GM12878 (cell line): Measurements from ENCODE around the gene CAMK2G. TPM values are rescaled to one million over a fixed set of nuclear protein-coding genes. Genes with fewer than 3 reads are reported as not detected.

Experiments
- ATAC-seq: fragments of 200-7000 bp; cut with Tn5 transposase; 3 replicates; pipeline ENCODE4 v1.9.1; 2020; ENCODE audit warnings: mild to moderate bottlenecking, moderate library complexity
- BruUV-seq: library from RNA; stranded (reverse); fragments of 400-500 nt; replicated peaks from 2 replicates; lab custom pipeline; 2021; lab: Mats Ljungman, UMichigan
- CTCF ChIA-PET: fragments of 300-600 bp; sonication (Branson Sonifier 250); formaldehyde crosslinking; extraction: SDS; loops from one replicate; lab custom pipeline; 2021; ENCODE audit warnings: inconsistent platforms; lab: Yijun Ruan, JAX
- POLR2A ChIA-PET: fragments of 350-600 bp; formaldehyde crosslinking; extraction: SDS; loops from one replicate; lab custom pipeline; 2021; ENCODE audit warnings: inconsistent platforms; lab: Charles Lee
- RAD21 ChIA-PET: fragments of 300-600 bp; sonication (Branson Sonifier 250); formaldehyde crosslinking; loops from one replicate; lab custom pipeline; 2023; ENCODE audit warnings: antibody characterized with exemption; ENCODE audit not compliant: unreplicated experiment; lab: Charles Lee
- SMC1A ChIA-PET: fragments of 300-600 bp; sonication (Branson Sonifier 250); formaldehyde crosslinking; loops from one replicate; lab custom pipeline; 2023; ENCODE audit not compliant: unreplicated experiment, uncharacterized antibody; lab: Charles Lee
- DNase-seq: peaks from one replicate; pipeline ENCODE4 v3.0.0-alpha.2; 2011; ENCODE audit warnings: low read depth, low spot score
- FAIRE-seq: peaks from 3 replicates; lab custom pipeline; 2011; peaks lifted over from hg19 to GRCh38; lab: Jason Lieb, UNC
- H2AFZ ChIP-seq: 2 replicates; pipeline ENCODE4 v1.6.0; 2011; ENCODE audit warnings: low read depth, low read length, control low read depth; ENCODE audit not compliant: control insufficient read depth
- H3K27ac ChIP-seq: 2 replicates; pipeline ENCODE4 v1.5.1; 2011; ENCODE audit warnings: control low read depth; ENCODE audit not compliant: control insufficient read depth, insufficient read depth
- H3K27me3 ChIP-seq, 2 experiments: replicated peaks in 1 of 2; 2 replicates each; pipeline versions ENCODE4 v1.6.0 to v1.6.1; 2011; ENCODE audit warnings: low read length in 1 of 2; ENCODE audit not compliant: control insufficient read depth in 2 of 2, insufficient read depth in 2 of 2
- H3K36me3 ChIP-seq, 2 experiments: 2 replicates each; pipeline ENCODE4 v1.5.1; 2011; ENCODE audit warnings: low read length in 1 of 2; ENCODE audit not compliant: control insufficient read depth in 2 of 2, insufficient read depth in 2 of 2
- H3K4me1 ChIP-seq: 2 replicates; pipeline ENCODE4 v1.6.1; 2011; ENCODE audit warnings: mild to moderate bottlenecking, low read length, moderate library complexity, mixed read lengths; ENCODE audit not compliant: control insufficient read depth, insufficient read depth
- H3K4me2 ChIP-seq: 2 replicates; pipeline ENCODE4 v1.6.0; 2011; ENCODE audit warnings: control low read depth; ENCODE audit not compliant: control insufficient read depth, insufficient read depth
- H3K4me3 ChIP-seq: fragments of 200-600 bp; sonication (generic); 2 replicates; pipeline ENCODE4 v1.5.1; 2016
- H3K79me2 ChIP-seq: 2 replicates; pipeline ENCODE4 v1.6.0; 2011; ENCODE audit warnings: low read length; ENCODE audit not compliant: control insufficient read depth, insufficient read depth
- H3K9ac ChIP-seq: 2 replicates; pipeline ENCODE4 v1.8.0; 2011; ENCODE audit warnings: low read length, control low read depth, mixed read lengths; ENCODE audit not compliant: control insufficient read depth, insufficient read depth
- H3K9me3 ChIP-seq: replicated peaks from 3 replicates; pipeline ENCODE4 v1.5.1; 2011; ENCODE audit warnings: mild to moderate bottlenecking, low read length; ENCODE audit not compliant: control insufficient read depth, insufficient read depth
- H4K20me1 ChIP-seq: 2 replicates; pipeline ENCODE4 v1.6.0; 2011; ENCODE audit not compliant: control insufficient read depth, insufficient read depth
- ATF3 ChIP-seq: IDR thresholded peaks from 2 replicates; pipeline ENCODE4 v1.6.1; 2011; ENCODE audit warnings: low read depth, mild to moderate bottlenecking, low read length, moderate library complexity, borderline replicate concordance; ENCODE audit errors: extremely low read depth
- BHLHE40 ChIP-seq, 2 experiments: fragments of 450-650 bp in 1 of 2; IDR thresholded peaks; 2 replicates each; pipeline ENCODE4 v1.6.1; 2011 to 2017; ENCODE audit warnings: low read depth in 2 of 2, borderline replicate concordance in 1 of 2, improper control_type of control experiment in 1 of 2, low read length in 1 of 2, mild to moderate bottlenecking in 1 of 2
- ELK1 ChIP-seq: IDR thresholded peaks from 2 replicates; pipeline ENCODE4 v1.6.1; 2012; ENCODE audit warnings: low read depth, low read length, improper control_type of control experiment
- EZH2 ChIP-seq: IDR thresholded peaks from 2 replicates; pipeline ENCODE4 v1.6.1; 2012; ENCODE audit warnings: low read depth, mild to moderate bottlenecking, control low read depth, inconsistent platforms, low read length, borderline replicate concordance; ENCODE audit not compliant: control insufficient read depth
- FOXM1 ChIP-seq: IDR thresholded peaks from 2 replicates; pipeline ENCODE4 v1.6.1; 2012; ENCODE audit warnings: low read depth, mild to moderate bottlenecking, inconsistent platforms, low read length, moderate library complexity
- GABPA ChIP-seq: IDR thresholded peaks from 2 replicates; pipeline ENCODE4 v1.6.1; 2014; ENCODE audit warnings: antibody characterized with exemption, low read depth, mild to moderate bottlenecking, inconsistent platforms
- IKZF2 ChIP-seq, 2 experiments: fragments of 450-650 bp; IDR thresholded peaks; 2 replicates each; pipeline ENCODE4 v1.6.1; 2017; ENCODE audit warnings: mild to moderate bottlenecking in 2 of 2, moderate library complexity in 2 of 2
- MTA2 ChIP-seq: fragments of 450-650 bp; IDR thresholded peaks from 2 replicates; pipeline ENCODE4 v1.6.1; 2016; ENCODE audit warnings: low read depth, mild to moderate bottlenecking, moderate library complexity
- MXI1 ChIP-seq: fragments of 150-350 bp; IDR thresholded peaks from 2 replicates; pipeline ENCODE4 v1.6.1; 2011; ENCODE audit warnings: low read depth, mild to moderate bottlenecking, inconsistent platforms, low read length, improper control_type of control experiment
- PAX5 ChIP-seq: IDR thresholded peaks from 2 replicates; pipeline ENCODE4 v1.6.1; 2011; ENCODE audit warnings: low read depth, low read length, borderline replicate concordance
- RAD21 ChIP-seq: IDR thresholded peaks from 2 replicates; pipeline ENCODE4 v1.6.1; 2011; ENCODE audit warnings: mild to moderate bottlenecking, low read depth, low read length, moderate library complexity; ENCODE audit not compliant: insufficient read depth
- RCOR1 ChIP-seq: conservative IDR thresholded peaks from 2 replicates; pipeline ENCODE4 v1.6.1; 2012; ENCODE audit warnings: low read depth, low read length, improper control_type of control experiment
- RFX5 ChIP-seq: IDR thresholded peaks from 2 replicates; pipeline ENCODE4 v1.6.1; 2011; ENCODE audit warnings: low read depth, low read length, improper control_type of control experiment
- STAT1 ChIP-seq: fragments of 450-650 bp; conservative IDR thresholded peaks from 2 replicates; pipeline ENCODE4 v1.6.1; 2014; ENCODE audit warnings: antibody characterized with exemption, mild to moderate bottlenecking
- ZBED1 ChIP-seq: IDR thresholded peaks from 2 replicates; pipeline ENCODE4 v1.6.1; 2016; ENCODE audit warnings: borderline replicate concordance
- ZNF207 ChIP-seq: fragments of 450-650 bp; IDR thresholded peaks from 2 replicates; pipeline ENCODE4 v1.6.1; 2014; ENCODE audit warnings: antibody characterized with exemption, mild to moderate bottlenecking, borderline replicate concordance
- ZNF217 ChIP-seq: fragments of 450-650 bp; IDR thresholded peaks from 2 replicates; pipeline ENCODE4 v1.6.1; 2017; ENCODE audit warnings: antibody characterized with exemption, mild to moderate bottlenecking
- ZNF274 ChIP-seq: IDR thresholded peaks from one replicate; pipeline ENCODE4 v1.8.0; 2011; ENCODE audit not compliant: insufficient read length, insufficient read depth
- ZNF592 ChIP-seq: fragments of 450-650 bp; IDR thresholded peaks from 2 replicates; pipeline ENCODE4 v1.6.1; 2017; ENCODE audit warnings: mild to moderate bottlenecking, moderate library complexity
- WGBS: methylation state at CpG from one replicate; pipeline ENCODE4 v1.1.6; 2016; ENCODE audit warnings: low lambda C conversion rate; ENCODE audit not compliant: insufficient replicate concordance, insufficient coverage; ENCODE audit errors: missing lambda C conversion rate; 5-methylcytosine and 5-hydroxymethylcytosine counted together
- in situ Hi-C: fragments of 300-500 bp; cut with MboI; formaldehyde crosslinking; loops from 9 replicates; pipeline ENCODE4 v1.14.3; 2018; ENCODE audit warnings: mixed read lengths
- intact Hi-C: fragments of 100-400 bp; cut with micrococcal nuclease; formaldehyde crosslinking; loops from one replicate; pipeline ENCODE4 v1.14.2; 2022; ENCODE audit not compliant: unreplicated experiment
- polyA plus RNA-seq, 11 experiments: library from polyadenylated mRNA; depleted of rRNA in 4 of 11; unstranded in 6 of 11; stranded (reverse) in 5 of 11; fragments of >200 nt; fragmentation: Nextera tagmentation in 4 of 11; fragmentation: Illumina TruSeq in 1 of 11; extraction: Ambion mirVana in 4 of 11; extraction: Trizol in 1 of 11; gene quantifications; 1 replicate in 1 of 11; 2 replicates in 10 of 11; pipeline versions ENCODE4 v1.2.1 to v1.2.3, GENCODE V29; 2011 to 2016; ENCODE audit warnings: inconsistent platforms in 2 of 11, missing spikeins in 2 of 11, low read depth in 1 of 11
- total RNA-seq, 4 experiments: library from RNA; depleted of rRNA in 3 of 4; stranded (reverse); fragments of >200 nt in 3 of 4; fragmentation: Illumina TruSeq in 1 of 4; extraction: Trizol in 1 of 4; gene quantifications; 2 replicates each; pipeline versions ENCODE4 v1.2.1 to v1.2.3, GENCODE V29; 2013 to 2021

The CAMK2G gene
- total and polyA plus RNA-seq, 10 of the 15 experiments (the other 5 are each of a cell fraction or from before 2014, with no cell fraction given) = 5.5 to 24.3 (median 16.9) TPM

DNA sequence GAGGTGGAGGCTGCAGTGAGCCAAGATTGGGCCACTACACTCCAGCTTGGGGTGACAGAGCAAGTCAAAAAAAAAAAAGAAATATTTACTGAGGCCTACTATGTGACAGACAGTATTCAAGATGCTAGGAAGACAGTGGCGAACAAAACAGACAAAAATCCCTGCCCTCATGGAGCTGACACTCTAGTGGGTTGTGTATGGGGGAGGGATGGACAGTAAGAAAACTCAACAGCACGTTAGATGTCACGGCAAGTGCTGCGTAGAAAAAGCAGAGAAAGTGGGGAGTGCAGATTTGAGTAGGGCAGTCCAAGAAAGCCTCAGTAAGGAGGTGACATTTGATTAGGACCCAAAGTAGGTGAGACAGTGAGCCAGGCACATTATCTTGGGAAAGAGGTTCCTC, 10.1 kb downstream of the CAMK2G start:
- H3K4me2 ChIP-seq = no peak overlapping the region
- no peak for ATAC-seq
- H3K4me1 ChIP-seq = peaks cover 38% of the 10 kb centered on the region
- intact Hi-C loops = no loop called here
- no TSS peak for BruUV-seq
- FAIRE-seq = no peak
- H3K9me3 ChIP-seq = no peaks in the 10 kb centered on the region
- H4K20me1 ChIP-seq = no peaks in the 10 kb centered on the region
- H3K9ac ChIP-seq = no peak overlapping the region
- no peak overlapping the region for H2AFZ ChIP-seq
- ChIA-PET RAD21 (interaction anchor here (1.1 to 12.8 kb wide), 3 partner anchors 12 to 14 kb away, joined by 3 to 149 read pairs (median 19); partner anchors contain the start of gene CAMK2G), CTCF (interaction anchor here (0.8 to 6.3 kb wide), 6 partner anchors 11 to 216 kb away, joined by 3 to 58 read pairs (median 5); no protein-coding TSS in a partner anchor), SMC1A (interaction anchor here (0.9 to 7.6 kb wide), 4 partner anchors 11 to 79 kb away, joined by 3 to 58 read pairs (median 18); no protein-coding TSS in a partner anchor), POLR2A (interaction anchor here (0.5 to 3.3 kb wide), 5 partner anchors 11 to 453 kb away, joined by 3 to 17 read pairs (median 16); partner anchors contain the start of gene CAMK2G)
- no peak overlapping the region for H3K4me3 ChIP-seq
- H3K27ac ChIP-seq = no peak overlapping the region
- in situ Hi-C loops = no loop called here
- H3K36me3 ChIP-seq = peaks cover 6 to 7% of the 10 kb centered on the region in 2 experiments
- TF ChIP-seq RAD21 = no peak
- no peak for TF ChIP-seq STAT1
- no peak for TF ChIP-seq IKZF2 (IDR thresholded peaks at IDR 0.05)
- TF ChIP-seq RFX5 = no peak
- no peak for TF ChIP-seq ZBED1
- no peak for TF ChIP-seq ELK1
- no peak for TF ChIP-seq MTA2
- TF ChIP-seq ZNF274 = no peak
- TF ChIP-seq BHLHE40 (IDR thresholded peaks at IDR 0.05; ENCODE audit: borderline replicate concordance in 1 of 2, low read depth in 2 of 2, low read length in 1 of 2) = no peak
- no peak for TF ChIP-seq GABPA
- TF ChIP-seq FOXM1 = no peak
- TF ChIP-seq RCOR1 = no peak
- TF ChIP-seq MXI1 = no peak
- TF ChIP-seq EZH2 = no peak
- TF ChIP-seq ZNF207 = no peak
- TF ChIP-seq ZNF592 = no peak
- TF ChIP-seq PAX5 = no peak
- no peak for TF ChIP-seq ZNF217
- TF ChIP-seq ATF3 = no peak
- no peak for DNase-seq
- H3K27me3 ChIP-seq = no peaks in the 10 kb centered on the region
- WGBS = 100% methylated on average over 4 of the region's 4 CpGs
- H3K79me2 ChIP-seq = peaks cover 3% of the 10 kb centered on the region
